GM23338 (cell line): Measurements from ENCODE around the gene CAPN14. TPM values are rescaled to one million over a fixed set of nuclear protein-coding genes. Genes with fewer than 3 reads are reported as not detected.

Experiments used
- ATAC-seq: fragments of 200-7000 bp; cut with Tn5 transposase; 3 replicates; pipeline ENCODE4 v1.9.1; 2020
- DNase-seq: peaks from one replicate; pipeline ENCODE4 v3.0.0-alpha.2; 2015; ENCODE audit warnings: low spot score
- H2AFZ ChIP-seq: fragments of 200-600 bp; sonication (generic); 2 replicates; pipeline ENCODE4 v1.8.0; 2016; ENCODE audit warnings: antibody characterized with exemption, mild to moderate bottlenecking, moderate library complexity
- H3F3A ChIP-seq: fragments of 200-600 bp; sonication (generic); replicated peaks from 2 replicates; pipeline ENCODE4 v1.8.0; 2017; ENCODE audit warnings: antibody characterized with exemption, mixed run types, low read depth
- H3K27ac ChIP-seq: fragments of 200-600 bp; sonication (generic); 2 replicates; pipeline ENCODE4 v1.6.1; 2016; ENCODE audit warnings: low read depth
- H3K27me3 ChIP-seq: fragments of 200-600 bp; sonication (generic); 2 replicates; pipeline ENCODE4 v1.8.0; 2016; ENCODE audit warnings: mild to moderate bottlenecking, mixed run types, moderate library complexity; ENCODE audit not compliant: insufficient read depth
- H3K36me3 ChIP-seq: fragments of 200-600 bp; sonication (generic); 2 replicates; pipeline ENCODE4 v1.8.0; 2016; ENCODE audit warnings: mild to moderate bottlenecking; ENCODE audit not compliant: insufficient read depth
- H3K4me1 ChIP-seq: fragments of 200-600 bp; sonication (generic); 2 replicates; pipeline ENCODE4 v1.8.0; 2016; ENCODE audit warnings: mild to moderate bottlenecking, moderate library complexity; ENCODE audit not compliant: insufficient read depth
- H3K4me2 ChIP-seq: fragments of 200-600 bp; sonication (generic); 2 replicates; pipeline ENCODE4 v1.7.1; 2017; ENCODE audit warnings: mixed run types
- H3K4me3 ChIP-seq: fragments of 200-600 bp; sonication (generic); 2 replicates; pipeline ENCODE4 v1.6.1; 2016; ENCODE audit warnings: mixed run types
- H3K79me2 ChIP-seq: fragments of 200-600 bp; sonication (generic); replicated peaks from 2 replicates; pipeline ENCODE4 v1.8.0; 2017; ENCODE audit warnings: mild to moderate bottlenecking; ENCODE audit not compliant: insufficient read depth
- H3K9me2 ChIP-seq: fragments of 200-600 bp; sonication (generic); 2 replicates; pipeline ENCODE4 v1.8.0; 2017; ENCODE audit not compliant: insufficient read depth
- H4K20me1 ChIP-seq: fragments of 200-600 bp; sonication (generic); replicated peaks from 2 replicates; pipeline ENCODE4 v1.8.0; 2017; ENCODE audit warnings: mild to moderate bottlenecking; ENCODE audit not compliant: insufficient read depth
- H3K27ac Mint-ChIP-seq: 2 replicates; pipeline ENCODE4 v1.8.0; 2020; ENCODE audit warnings: inconsistent platforms, mild to moderate bottlenecking, moderate library complexity, mixed read lengths
- H3K27me3 Mint-ChIP-seq: 3 replicates; pipeline ENCODE4 v1.8.0; 2022; ENCODE audit warnings: low read depth, mild to moderate bottlenecking, moderate library complexity, mixed read lengths, inconsistent platforms; ENCODE audit not compliant: insufficient read depth, poor library complexity
- H3K36me3 Mint-ChIP-seq: 3 replicates; pipeline ENCODE4 v1.8.0; 2021; ENCODE audit warnings: low read depth, mild to moderate bottlenecking, inconsistent platforms, moderate library complexity, mixed read lengths
- H3K4me1 Mint-ChIP-seq: 3 replicates; pipeline ENCODE4 v1.8.0; 2020; ENCODE audit warnings: mild to moderate bottlenecking, inconsistent platforms, mixed read lengths
- H3K4me3 Mint-ChIP-seq: 3 replicates; pipeline ENCODE4 v1.8.0; 2021; ENCODE audit warnings: moderate library complexity, mild to moderate bottlenecking, inconsistent platforms, mixed read lengths
- H3K9me3 Mint-ChIP-seq: 3 replicates; pipeline ENCODE4 v1.8.0; 2020; ENCODE audit warnings: moderate library complexity, mild to moderate bottlenecking, inconsistent platforms, mixed read lengths
- CTCF ChIP-seq, 2 experiments: fragments of 200-600 bp in 1 of 2; sonication (generic) in 1 of 2; conservative IDR thresholded peaks; 2 replicates each; pipeline versions ENCODE4 v1.5.1 to v1.6.1; 2016 to 2017; ENCODE audit warnings: antibody characterized with exemption in 2 of 2, low read depth in 2 of 2, mild to moderate bottlenecking in 2 of 2, moderate library complexity in 1 of 2
- JUNB ChIP-seq: IDR thresholded peaks from one replicate; pipeline ENCODE4 v1.6.1; 2016; ENCODE audit warnings: antibody characterized with exemption; ENCODE audit not compliant: unreplicated experiment
- NANOG ChIP-seq: IDR thresholded peaks from 2 replicates; pipeline ENCODE4 v1.6.1; 2016; ENCODE audit warnings: antibody characterized with exemption, borderline replicate concordance
- POLR2AphosphoS5 ChIP-seq: IDR thresholded peaks from 2 replicates; pipeline ENCODE4 v1.6.1; 2016; ENCODE audit warnings: antibody characterized with exemption, low read depth
- REST ChIP-seq: IDR thresholded peaks from one replicate; pipeline ENCODE4 v1.6.1; 2018; ENCODE audit warnings: antibody characterized with exemption; ENCODE audit not compliant: unreplicated experiment
- STAT1 ChIP-seq: IDR thresholded peaks from one replicate; pipeline ENCODE4 v1.6.1; 2016; ENCODE audit warnings: antibody characterized with exemption; ENCODE audit not compliant: unreplicated experiment
- ZNF331 ChIP-seq: fragments of 250-450 bp; sonication (Bioruptor Pico); IDR thresholded peaks from 2 replicates; pipeline ENCODE4 v1.5.0; 2020; ENCODE audit warnings: low read depth, mild to moderate bottlenecking, moderate library complexity
- ZNF462 ChIP-seq: fragments of 250-450 bp; sonication (Bioruptor Pico); IDR thresholded peaks from 2 replicates; pipeline ENCODE4 v1.5.0; 2020; ENCODE audit warnings: mild to moderate bottlenecking, moderate library complexity
- polyA plus RNA-seq: library from polyadenylated mRNA; unstranded; fragments of >200 nt; fragmentation: Nextera tagmentation; extraction: Ambion mirVana; gene quantifications from 2 replicates; pipeline ENCODE4 v1.2.1, GENCODE V29; 2016
- total RNA-seq: library from RNA; depleted of rRNA; stranded (reverse); fragments of >200 nt; shearing (Covaris generic); gene quantifications from 2 replicates; pipeline ENCODE4 v1.2.3, GENCODE V29; 2014

The CAPN14 gene
- total and polyA plus RNA-seq, 2 experiments from 2014 or later, result 0.15 TPM; not detected in 1

- H3K4me1 Mint-ChIP-seq, result peaks cover 6% of the 10 kb centered on the region; the same call in 2 of the 3 replicates
These were observed 69.7 kb downstream of the CAPN14 start for GRCh38 chr2:31147645-31148044.

More at GRCh38 chr2:31147645-31148044, 69.7 kb downstream of the CAPN14 start:
- H4K20me1 ChIP-seq, result no peaks in the 10 kb centered on the region
- H3K79me2 ChIP-seq, result no peaks in the 10 kb centered on the region
- no peak overlapping the region for H3K27ac ChIP-seq
- no peaks in the 10 kb centered on the region for H3K36me3 Mint-ChIP-seq
- H3F3A ChIP-seq, result no peaks in the 10 kb centered on the region
- H3K9me2 ChIP-seq, result no peaks in the 10 kb centered on the region
- no peak for TF ChIP-seq ZNF462 (CRISPR knock-in tag)
- no peak for TF ChIP-seq STAT1
- no peak for TF ChIP-seq CTCF (conservative IDR thresholded peaks at IDR 0.05; ENCODE audit: low read depth in 2 of 2)
- no peak for TF ChIP-seq JUNB
- no peak for TF ChIP-seq REST
- TF ChIP-seq NANOG, result no peak
- no peak for TF ChIP-seq POLR2AphosphoS5
- no peak for TF ChIP-seq ZNF331 (CRISPR knock-in tag)
- H3K4me2 ChIP-seq, result no peak overlapping the region
- H3K36me3 ChIP-seq, result no peaks in the 10 kb centered on the region
- no peak overlapping the region for H3K4me3 Mint-ChIP-seq
- ATAC-seq, result no peak
- H3K4me1 ChIP-seq, result no peaks in the 10 kb centered on the region
- no peak for DNase-seq
- H2AFZ ChIP-seq, result no peak overlapping the region
- H3K9me3 Mint-ChIP-seq, result no peaks in the 10 kb centered on the region
- no peak overlapping the region for H3K4me3 ChIP-seq
- no peaks in the 10 kb centered on the region for H3K27me3 Mint-ChIP-seq
- H3K27ac Mint-ChIP-seq, result no peak overlapping the region
- no peaks in the 10 kb centered on the region for H3K27me3 ChIP-seq
